ENCODE results near the gene RYR2.

- TF ChIP-seq CTCF (IDR thresholded peaks at IDR 0.05) (no peak), REST (IDR thresholded peaks at IDR 0.05; ENCODE audit: insufficient read depth in 1 of 2, low read depth in 2 of 2, low read length in 1 of 2) (no peak), SIN3A (IDR thresholded peaks at IDR 0.05; ENCODE audit: borderline replicate concordance, insufficient read depth, low read depth, low read length) (no peak)
Observed at GRCh38 chr1:237324226-237324625, 282.2 kb downstream of the RYR2 start.

Data from Panc1 (cell line).